K562 (cell line): ENCODE results near the gene LAIR2. TPM values are rescaled to one million over a fixed set of nuclear protein-coding genes. Genes with fewer than 3 reads are reported as not detected.

Experiments
- CCNT2 ChIP-seq: IDR thresholded peaks from 2 replicates; pipeline ENCODE4 v1.6.1; 2011; ENCODE audit warnings: borderline replicate concordance, low read depth, mild to moderate bottlenecking, moderate library complexity, mixed read lengths, low read length; ENCODE audit not compliant: insufficient read length; ENCODE audit errors: extremely low read depth
- CHD1 ChIP-seq: fragments of 200-600 bp; sonication (generic); IDR thresholded peaks from one replicate; pipeline ENCODE4 v1.6.1; 2012; ENCODE audit warnings: mild to moderate bottlenecking, moderate library complexity, low read length, inconsistent platforms
- CREM ChIP-seq: IDR thresholded peaks from 2 replicates; pipeline ENCODE4 v1.6.1; 2014; ENCODE audit warnings: antibody characterized with exemption, low read depth
- EGR1 ChIP-seq: fragments of 450-650 bp; conservative IDR thresholded peaks from 2 replicates; pipeline ENCODE4 v1.6.1; 2017; ENCODE audit warnings: mild to moderate bottlenecking
- FOXA3 ChIP-seq, 2 experiments: fragments of 450-650 bp in 1 of 2; sonication (generic) in 1 of 2; formaldehyde crosslinking; IDR thresholded peaks in 1 of 2; conservative IDR thresholded peaks in 1 of 2; 2 replicates each; pipeline versions ENCODE4 v1.4.0 to v1.8.0; 2020 to 2022; ENCODE audit warnings: mild to moderate bottlenecking in 2 of 2, missing genetic modification reagents in 1 of 2
- GABPB1 ChIP-seq: sonication (generic); formaldehyde crosslinking; IDR thresholded peaks from 2 replicates; pipeline ENCODE4 v1.8.0; 2022; ENCODE audit warnings: mild to moderate bottlenecking, missing genetic modification reagents
- NCOR1 ChIP-seq: fragments of 450-650 bp; IDR thresholded peaks from 2 replicates; pipeline ENCODE4 v1.6.1; 2016; ENCODE audit warnings: mild to moderate bottlenecking, moderate library complexity
- NR2C1 ChIP-seq, 2 experiments: fragments of 450-650 bp; IDR thresholded peaks; 2 replicates each; pipeline ENCODE4 v1.6.1; 2017; ENCODE audit warnings: mild to moderate bottlenecking in 2 of 2, antibody characterized with exemption in 1 of 2, inconsistent platforms in 1 of 2, missing compliant biosample characterization in 1 of 2, missing genetic modification characterization in 1 of 2
- PBX2 ChIP-seq, 2 experiments: IDR thresholded peaks in 1 of 2; conservative IDR thresholded peaks in 1 of 2; 2 replicates each; pipeline ENCODE4 v1.6.1; 2016; ENCODE audit warnings: low read depth in 2 of 2, mild to moderate bottlenecking in 1 of 2, missing compliant biosample characterization in 1 of 2, missing genetic modification characterization in 1 of 2, moderate library complexity in 1 of 2
- POLR2A ChIP-seq: fragments of 450-650 bp; conservative IDR thresholded peaks from 2 replicates; pipeline ENCODE4 v1.6.1; 2016
- polyA plus RNA-seq, 8 experiments: library from polyadenylated mRNA; depleted of rRNA in 4 of 8; stranded (reverse) in 5 of 8; unstranded in 3 of 8; fragments of >200 nt; fragmentation: Nextera tagmentation in 2 of 8; fragmentation: Illumina TruSeq in 1 of 8; extraction: Ambion mirVana in 2 of 8; extraction: Trizol in 1 of 8; gene quantifications; 2 replicates each; pipeline versions ENCODE4 v1.2.1 to v1.2.3, GENCODE V29; 2011 to 2014; ENCODE audit warnings: inconsistent platforms in 1 of 8, missing spikeins in 1 of 8
- total RNA-seq, 7 experiments: library from RNA; depleted of rRNA in 6 of 7; stranded (reverse); fragments of >200 nt in 6 of 7; fragmentation: Illumina TruSeq in 2 of 7; extraction: Trizol in 2 of 7; gene quantifications; 2 replicates each; pipeline versions ENCODE4 v1.2.1 to v1.2.3, GENCODE V29; 2011 to 2021; ENCODE audit warnings: low replicate concordance in 1 of 7
- TF ChIP-seq, protein P1 (sequence below): fragments of 450-650 bp; IDR thresholded peaks from 2 replicates; pipeline ENCODE4 v1.6.1; 2018; ENCODE audit not compliant: partially characterized antibody

Gene LAIR2
- total and polyA plus RNA-seq, 9 of the 15 experiments (the other 6 are each of a cell fraction or from before 2014, with no cell fraction given): not detected

DNA sequence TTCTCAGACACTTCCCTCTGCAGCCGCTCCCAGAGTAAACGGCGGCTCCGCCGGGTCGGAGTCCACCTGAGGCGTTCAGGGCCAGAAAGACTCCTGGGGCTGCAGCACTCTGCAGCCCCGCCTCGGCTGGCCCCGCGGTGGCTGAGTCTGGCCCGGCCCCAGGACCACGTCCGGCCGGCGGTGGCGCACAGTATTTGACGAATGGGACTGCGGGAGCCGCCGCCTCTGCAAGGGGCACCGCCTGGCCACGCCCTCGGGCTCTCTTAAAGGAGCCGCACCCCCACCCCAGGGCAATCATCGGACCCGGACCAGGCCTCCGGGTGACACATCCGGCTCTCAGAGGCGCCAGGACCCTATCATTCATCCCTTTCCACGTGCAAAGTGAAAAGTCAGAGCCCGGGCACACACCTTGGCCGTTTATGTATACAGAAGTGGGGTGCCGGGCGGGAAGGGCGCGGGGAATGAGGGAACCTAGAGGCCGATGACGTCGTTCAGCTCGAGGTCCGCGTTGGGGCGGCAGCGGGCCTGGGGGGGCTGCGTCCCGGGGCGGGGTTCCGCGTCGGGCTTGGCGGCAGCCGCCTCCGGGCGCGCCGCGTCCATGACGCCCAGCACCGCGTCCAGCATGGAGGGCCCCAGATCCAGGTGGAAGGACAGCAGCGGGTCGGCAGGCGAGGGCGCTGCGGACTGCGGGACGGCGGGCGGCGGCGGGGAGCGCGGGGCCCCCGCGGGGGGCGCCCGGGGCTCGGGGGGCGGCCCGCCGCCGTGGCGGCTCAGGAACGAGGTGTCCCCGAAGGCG is 37.8 kb upstream of the LAIR2 start (continued):
- TF ChIP-seq, protein P1, sequence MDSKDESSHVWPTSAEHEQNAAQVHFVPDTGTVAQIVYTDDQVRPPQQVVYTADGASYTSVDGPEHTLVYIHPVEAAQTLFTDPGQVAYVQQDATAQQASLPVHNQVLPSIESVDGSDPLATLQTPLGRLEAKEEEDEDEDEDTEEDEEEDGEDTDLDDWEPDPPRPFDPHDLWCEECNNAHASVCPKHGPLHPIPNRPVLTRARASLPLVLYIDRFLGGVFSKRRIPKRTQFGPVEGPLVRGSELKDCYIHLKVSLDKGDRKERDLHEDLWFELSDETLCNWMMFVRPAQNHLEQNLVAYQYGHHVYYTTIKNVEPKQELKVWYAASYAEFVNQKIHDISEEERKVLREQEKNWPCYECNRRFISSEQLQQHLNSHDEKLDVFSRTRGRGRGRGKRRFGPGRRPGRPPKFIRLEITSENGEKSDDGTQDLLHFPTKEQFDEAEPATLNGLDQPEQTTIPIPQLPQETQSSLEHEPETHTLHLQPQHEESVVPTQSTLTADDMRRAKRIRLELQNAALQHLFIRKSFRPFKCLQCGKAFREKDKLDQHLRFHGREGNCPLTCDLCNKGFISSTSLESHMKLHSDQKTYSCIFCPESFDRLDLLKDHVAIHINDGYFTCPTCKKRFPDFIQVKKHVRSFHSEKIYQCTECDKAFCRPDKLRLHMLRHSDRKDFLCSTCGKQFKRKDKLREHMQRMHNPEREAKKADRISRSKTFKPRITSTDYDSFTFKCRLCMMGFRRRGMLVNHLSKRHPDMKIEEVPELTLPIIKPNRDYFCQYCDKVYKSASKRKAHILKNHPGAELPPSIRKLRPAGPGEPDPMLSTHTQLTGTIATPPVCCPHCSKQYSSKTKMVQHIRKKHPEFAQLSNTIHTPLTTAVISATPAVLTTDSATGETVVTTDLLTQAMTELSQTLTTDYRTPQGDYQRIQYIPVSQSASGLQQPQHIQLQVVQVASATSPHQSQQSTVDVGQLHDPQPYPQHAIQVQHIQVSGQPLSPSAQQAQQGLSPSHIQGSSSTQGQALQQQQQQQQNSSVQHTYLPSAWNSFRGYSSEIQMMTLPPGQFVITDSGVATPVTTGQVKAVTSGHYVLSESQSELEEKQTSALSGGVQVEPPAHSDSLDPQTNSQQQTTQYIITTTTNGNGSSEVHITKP: peak; percentile 26
- TF ChIP-seq PBX2 (CRISPR knock-in tag; IDR thresholded peaks at IDR 0.05; ENCODE audit: low read depth) (no peak), PBX2 (tag; conservative IDR thresholded peaks at IDR 0.05; ENCODE audit: low read depth) (no peak), CHD1 (peak; percentile 90), EGR1 (0 out of 2 replicates have a peak, but pooled peaks have one; percentile 16), CCNT2 (peak; percentile 66), POLR2A (peak; percentile 79), FOXA3 (CRISPR knock-in tag; conservative IDR thresholded peaks at IDR 0.05 in 1 of 2, IDR thresholded peaks at IDR 0.05 in 1 of 2) (peak in 1 of 2 experiments; percentile 33; a peak in 1 of 4 replicates), CREM (peak; percentile 96), NR2C1 (IDR thresholded peaks at IDR 0.05) (no peak), NR2C1 (tag; IDR thresholded peaks at IDR 0.05) (0 out of 2 replicates have a peak, but pooled peaks have one; percentile 10), NCOR1 (no peak), GABPB1 (CRISPR knock-in tag) (peak; percentile 85; the same call in 1 of the 2 replicates)
